Activated CD4-positive, alpha-beta T cell treated with anti-CD3 and anti-CD28 coated beads for 48 hours (primary cell): ENCODE data around the gene SYCN.
"Not testable (repeated sequence)": the region's sequence is repeated elsewhere in the genome, so short reads cannot be mapped to it uniquely, and the experiment has no call there.

ENCODE experiments used
- DNase-seq: peaks from one replicate; pipeline ENCODE4 v3.0.0-alpha.2; 2020

The SYCN gene

DNA sequence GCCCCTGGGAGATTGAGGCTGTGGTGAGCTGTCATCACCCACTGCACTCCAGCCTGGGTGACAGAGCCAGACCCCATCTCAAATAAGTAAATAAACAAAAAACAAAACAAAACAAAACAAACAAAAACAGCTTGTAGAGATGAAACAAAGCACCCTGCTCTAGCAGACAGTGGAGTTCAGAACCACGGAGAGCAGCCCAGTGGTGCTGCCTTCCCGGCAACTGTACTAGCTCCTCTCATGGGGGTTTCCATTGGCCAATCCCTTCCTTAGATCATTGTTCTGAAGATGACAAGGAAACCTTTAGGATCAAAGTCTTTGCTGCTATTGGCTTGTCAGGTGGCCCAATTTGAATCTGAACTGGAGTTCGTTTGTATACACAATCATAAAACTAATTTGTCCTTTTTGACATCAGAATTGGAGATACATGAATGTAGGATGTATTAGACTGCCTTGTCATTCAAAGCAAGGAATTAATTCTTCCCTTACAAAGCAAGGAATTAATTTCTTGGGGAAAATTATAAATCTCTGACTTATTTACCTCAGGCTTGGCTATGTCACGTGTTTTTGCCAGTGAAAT, 19.7 kb upstream of the SYCN start:
- DNase-seq: peak; percentile 35

DNA sequence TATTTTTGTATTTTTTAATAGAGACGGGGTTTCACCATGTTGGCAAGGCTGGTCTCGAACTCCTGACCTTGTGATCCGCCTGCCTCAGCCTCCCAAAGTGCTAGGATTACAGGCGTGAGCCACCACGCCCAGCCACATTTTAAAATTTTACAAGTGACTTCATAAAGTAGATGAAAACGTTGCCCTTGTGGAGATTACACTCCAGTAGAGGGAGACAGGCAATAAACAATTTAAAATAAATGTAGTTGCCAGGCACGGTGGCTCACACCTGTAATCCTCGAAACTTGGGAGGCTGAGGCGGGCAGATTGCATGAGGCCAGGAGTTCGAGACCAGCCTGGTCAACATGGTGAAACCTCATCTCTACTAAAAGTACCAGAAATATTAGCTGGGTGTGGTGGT, 15.0 kb upstream of the SYCN start:
- DNase-seq: not testable (repeated sequence)

GRCh38 chr19:39218230-39219007, 14.4 kb upstream of the SYCN start:
- no peak for DNase-seq

DNA sequence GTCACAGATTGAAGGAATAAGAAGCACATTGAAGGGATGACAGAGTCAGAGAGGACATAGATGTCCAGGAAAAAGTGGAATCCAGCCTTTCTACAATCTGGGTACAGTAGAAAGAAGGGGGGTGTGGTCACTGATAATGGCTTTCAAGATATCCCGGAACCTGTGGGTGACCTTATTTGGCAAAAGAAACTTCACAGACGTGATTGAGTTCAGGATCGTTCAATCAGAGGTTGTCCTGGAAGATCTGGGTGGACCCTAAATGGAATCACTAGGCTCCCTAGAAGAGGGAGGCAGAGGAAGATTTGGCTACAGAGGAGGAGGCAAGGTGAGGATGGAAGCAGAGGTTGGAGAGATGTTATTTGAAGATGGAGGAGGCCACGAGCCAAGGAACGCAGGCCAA, 13.0 kb upstream of the SYCN start:
- DNase-seq: no peak

DNA sequence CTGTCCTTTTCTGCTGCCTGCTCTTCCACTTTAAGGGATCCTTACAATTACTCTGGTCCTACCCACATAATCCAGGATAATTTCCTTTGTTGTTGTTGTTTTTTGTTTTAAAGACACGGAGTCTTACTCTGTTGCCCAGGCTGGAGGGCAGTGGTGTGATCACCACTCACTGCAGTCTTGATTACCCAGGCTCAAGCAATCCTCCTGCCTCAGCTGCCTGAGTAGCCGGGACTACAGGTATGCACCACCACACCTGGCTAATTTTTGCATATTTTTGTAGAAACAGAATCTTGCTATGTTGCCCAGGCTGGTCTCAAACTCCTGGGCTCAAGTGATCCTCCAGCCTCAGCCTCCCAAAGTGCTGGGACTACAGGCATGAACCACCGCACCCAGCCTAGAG, 11.3 kb upstream of the SYCN start:
- DNase-seq: not testable (repeated sequence)

GRCh38 chr19:39212375-39212742, 8.3 kb upstream of the SYCN start:
- DNase-seq: peak; percentile 78

DNA sequence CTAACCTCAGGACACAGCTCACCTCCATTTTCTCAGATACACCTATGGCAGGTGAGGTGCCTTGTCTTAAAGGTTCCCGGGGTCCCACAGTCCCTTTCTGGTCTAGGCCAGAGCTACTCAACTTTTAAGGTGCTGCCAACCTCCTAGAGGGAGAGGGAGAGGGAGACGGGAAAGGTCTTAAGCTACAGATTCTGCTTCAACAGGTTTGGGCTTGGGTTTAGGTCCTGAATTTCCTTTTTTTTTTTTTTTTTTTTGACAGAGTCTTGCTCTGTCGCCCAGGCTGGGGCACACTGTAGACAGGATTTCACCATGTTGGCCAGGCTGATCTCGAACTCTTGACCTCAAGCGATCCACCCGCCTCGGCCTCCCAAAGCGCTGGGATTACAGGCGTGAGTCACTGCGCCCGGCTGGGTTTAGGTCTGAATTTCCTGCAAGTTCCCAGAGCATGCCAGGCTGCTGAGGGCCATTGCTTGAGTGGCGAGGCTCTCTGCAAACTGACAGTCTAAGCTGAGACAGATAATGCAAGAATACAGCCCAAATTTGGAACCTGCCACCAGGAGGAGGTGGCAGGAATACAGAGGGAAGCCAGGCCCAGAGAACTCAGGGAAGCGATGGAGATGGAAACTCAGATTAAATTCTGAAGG, 7.8 kb upstream of the SYCN start:
- no peak for DNase-seq

DNA sequence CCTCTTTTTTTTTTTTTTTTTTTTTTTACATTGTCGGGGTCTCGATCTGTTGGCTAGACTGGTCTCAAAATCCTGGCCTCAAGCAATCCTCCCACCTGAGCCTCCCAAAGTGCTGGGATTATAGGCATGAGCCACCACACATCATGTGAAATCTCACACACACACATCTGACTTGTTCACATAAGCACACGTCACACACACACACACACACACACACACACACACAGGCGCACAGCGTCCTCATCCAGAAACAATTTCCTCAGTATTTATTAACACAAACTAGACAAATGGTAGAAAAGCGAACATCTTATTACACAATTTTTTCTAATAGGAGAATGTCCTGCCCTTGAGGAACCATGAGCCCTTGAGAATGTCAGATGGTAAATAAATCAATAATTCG, 5.1 kb upstream of the SYCN start:
- no peak for DNase-seq

DNA sequence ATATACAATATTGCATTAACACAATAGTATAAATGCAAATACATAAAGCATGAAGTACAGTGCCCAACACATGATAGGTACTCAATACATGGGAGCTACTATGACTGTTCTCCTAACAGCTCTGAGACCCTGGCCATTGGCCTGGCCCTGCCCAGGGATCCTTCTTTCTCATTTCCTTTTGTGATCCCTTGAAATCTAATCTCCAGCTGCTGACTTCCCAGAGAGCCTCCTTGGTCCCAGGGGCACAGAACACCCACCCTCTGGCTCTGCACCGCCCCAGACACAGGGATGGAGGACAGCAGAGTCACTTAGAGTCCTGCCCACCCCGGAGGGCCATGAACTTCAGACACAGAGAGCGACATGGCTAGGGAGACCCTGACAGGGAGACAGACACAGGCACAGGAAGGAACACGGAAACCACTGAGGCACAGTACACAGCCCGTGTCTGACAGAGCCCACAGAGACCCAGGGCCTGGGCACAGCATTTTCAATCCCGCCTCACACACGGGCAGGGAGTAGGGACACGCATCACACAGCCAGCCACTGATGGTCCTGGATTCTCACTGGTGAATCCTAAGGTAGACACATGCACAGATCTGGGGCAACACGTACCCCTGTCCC, 4.2 kb upstream of the SYCN start:
- no peak for DNase-seq

DNA sequence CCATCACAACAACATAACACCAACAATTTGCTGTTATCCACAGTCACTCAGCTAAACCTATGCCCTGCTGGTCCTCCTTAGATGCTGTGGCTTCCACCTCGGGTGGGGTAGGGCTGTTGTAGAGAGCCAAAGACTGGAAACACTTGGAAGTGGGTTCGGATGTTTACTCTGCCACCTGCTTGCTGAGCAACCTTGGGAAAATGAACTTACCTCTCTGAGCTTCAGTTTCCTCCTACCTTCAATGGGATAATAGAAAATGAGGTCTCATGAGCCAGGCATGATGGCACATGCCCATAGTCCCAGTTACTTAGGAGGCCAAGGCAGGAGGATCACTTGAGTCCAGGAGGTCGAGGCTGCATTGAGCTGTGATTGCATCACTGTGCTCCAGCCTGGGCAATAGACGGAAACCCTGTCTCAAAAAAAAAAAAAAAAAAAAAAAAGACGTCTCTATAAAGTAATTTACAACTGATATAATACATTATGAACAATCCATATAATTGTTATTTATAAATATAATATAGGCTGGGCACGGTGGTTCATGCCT, 3.3 kb upstream of the SYCN start:
- DNase-seq: no peak

GRCh38 chr19:39206122-39206521, 2.1 kb upstream of the SYCN start:
- no peak for DNase-seq

DNA sequence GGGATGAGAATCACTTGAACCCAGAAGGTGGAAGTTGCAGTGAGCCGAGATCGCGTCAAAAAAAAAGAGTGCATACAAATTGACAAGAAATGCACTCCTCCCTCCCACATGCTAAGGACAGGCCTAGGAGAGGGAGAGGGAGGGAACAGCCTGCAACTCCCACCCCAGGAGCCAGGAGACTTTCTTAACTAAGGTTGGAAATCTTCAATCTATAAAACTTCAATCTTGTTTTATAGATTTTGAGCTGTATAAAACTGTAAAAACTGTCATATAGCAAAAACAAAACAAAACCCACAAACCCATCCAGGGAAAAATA, 1.3 kb upstream of the SYCN start:
- DNase-seq: no peak

DNA sequence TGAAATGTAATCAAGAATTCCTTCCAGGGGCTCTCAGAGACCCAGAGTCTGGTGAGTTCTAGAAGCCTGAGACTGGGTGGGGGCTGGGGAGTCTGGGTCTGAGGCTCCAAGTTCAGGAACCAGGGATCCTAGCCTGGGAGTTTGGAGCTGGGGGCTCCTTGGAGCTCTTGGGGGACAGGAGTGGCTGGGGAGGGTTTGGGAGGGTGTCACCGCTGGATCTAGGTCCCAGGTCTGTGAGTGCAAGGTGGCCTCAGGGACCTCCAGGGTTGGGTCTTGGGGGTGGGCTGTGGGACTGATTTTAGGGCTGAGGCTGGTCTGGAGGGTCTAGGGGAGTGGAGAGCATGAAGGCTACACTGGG, 1.1 kb downstream of the SYCN start:
- no peak for DNase-seq

DNA sequence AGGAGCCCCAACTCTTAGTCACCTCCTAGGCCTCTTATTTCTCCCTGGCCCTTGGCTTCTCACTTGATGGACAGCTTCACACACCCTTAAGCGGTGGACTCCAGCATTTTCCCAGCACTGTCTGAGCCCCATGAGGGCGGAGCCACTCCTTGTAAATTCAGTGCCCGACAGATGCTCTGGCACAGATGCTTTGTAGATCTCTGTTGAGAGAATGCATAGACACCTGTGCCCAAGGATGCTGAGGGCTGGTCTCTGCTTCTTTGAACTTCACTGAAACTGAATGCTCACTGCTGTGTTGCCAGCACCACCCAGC, 3.3 kb downstream of the SYCN start:
- DNase-seq: no peak

GRCh38 chr19:39200066-39200802, 3.8 kb downstream of the SYCN start:
- DNase-seq: no peak

DNA sequence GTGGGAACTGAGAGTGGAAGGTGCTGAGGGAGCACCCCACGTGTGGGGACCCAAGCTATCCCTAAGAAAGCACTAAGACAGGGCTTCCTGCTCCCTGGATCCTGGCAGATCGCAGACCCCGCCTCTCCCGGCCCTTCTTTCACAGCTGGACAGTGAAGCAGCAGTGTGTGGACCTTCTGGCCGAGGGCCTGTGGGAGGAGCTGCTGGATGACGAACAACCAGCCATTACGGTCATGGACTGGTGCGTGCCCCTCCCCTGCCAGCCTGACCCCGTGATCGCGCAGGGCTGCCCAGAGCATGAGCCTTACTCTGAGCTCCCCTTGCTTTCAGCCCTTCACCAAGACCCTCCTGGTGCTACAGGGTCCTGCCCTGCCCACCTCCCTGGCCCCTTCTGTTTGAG, 5.0 kb downstream of the SYCN start:
- DNase-seq: no peak

DNA sequence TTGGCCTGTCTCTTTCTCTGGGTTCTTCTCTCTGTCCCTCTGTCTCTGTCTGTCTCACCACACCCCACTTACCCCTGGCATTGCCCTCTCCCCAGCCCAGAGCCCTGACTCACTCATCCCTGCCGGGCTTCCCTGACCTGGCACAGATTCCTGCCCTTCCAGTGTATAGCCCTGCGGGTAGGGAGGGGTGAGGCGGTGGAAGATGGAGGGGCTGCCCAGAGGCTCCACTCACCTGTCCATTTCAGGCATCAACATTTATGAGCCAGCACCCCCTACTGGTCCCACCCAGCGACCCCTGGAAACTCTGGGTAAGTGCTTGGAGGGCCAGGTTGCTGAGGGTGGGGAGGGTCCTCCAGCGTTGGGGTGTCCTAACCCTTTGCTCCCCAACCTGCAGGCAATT, 6.3 kb downstream of the SYCN start:
- no peak for DNase-seq

DNA sequence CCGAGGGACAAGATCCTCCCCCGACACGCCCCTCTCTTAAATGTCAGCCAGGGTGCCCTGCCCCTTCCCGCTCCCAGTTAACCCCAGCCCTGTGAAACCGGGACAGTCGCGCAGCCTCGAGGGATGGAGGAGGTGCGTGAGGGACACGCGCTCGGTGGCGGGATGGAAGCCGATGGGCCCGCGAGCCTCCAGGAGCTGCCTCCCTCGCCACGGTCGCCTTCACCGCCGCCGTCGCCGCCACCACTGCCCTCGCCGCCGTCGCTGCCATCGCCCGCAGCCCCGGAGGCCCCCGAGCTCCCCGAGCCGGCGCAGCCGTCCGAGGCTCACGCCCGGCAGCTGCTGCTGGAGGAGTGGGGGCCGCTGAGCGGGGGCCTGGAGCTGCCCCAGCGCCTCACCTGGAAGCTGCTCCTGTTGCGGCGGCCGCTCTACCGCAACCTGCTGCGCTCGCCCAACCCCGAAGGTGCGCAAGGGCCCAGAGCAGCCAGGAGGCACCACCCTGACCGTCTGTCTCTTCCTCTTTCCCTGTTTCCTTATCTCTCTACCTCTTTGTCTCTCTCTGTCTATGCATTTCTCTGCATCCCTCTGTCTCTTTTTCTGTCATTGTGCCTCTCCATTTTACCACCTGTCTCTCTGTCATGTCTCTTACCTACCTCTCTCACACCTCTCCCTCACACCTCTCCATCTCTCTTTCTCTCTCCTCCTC, 7.1 kb downstream of the SYCN start, which contains the start of gene NCCRP1:
NCCRP1 (plus strand) TSS at position 105 of the 703 bp plus-strand sequence; CDS start at position 124, 19 bp downstream.
- DNase-seq: no peak

- DNase-seq: no peak
Measured at GRCh38 chr19:39196320-39196719, 7.7 kb downstream of the SYCN start.

DNA sequence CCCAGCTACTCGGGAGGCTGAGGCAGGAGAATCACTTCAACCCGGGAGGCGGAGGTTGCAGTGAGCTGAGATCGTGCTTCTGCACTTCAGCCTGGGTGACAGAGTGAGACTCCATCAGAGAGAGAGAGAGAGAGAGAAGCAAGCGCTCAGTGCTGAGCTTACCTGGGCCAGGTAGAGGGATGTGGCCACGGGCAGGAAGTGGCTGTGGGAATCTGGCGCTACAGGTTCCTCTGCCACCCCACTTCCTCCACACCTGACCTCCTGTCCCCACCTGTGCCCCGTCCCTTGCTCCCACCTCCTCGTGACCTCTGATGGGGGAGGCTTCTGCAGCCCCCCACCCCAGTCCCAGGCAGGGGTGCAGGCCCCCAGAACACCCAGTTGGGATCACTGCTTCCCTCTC, 8.3 kb downstream of the SYCN start:
- no peak for DNase-seq

GRCh38 chr19:39194832-39195542, 9.1 kb downstream of the SYCN start:
- no peak for DNase-seq

DNA sequence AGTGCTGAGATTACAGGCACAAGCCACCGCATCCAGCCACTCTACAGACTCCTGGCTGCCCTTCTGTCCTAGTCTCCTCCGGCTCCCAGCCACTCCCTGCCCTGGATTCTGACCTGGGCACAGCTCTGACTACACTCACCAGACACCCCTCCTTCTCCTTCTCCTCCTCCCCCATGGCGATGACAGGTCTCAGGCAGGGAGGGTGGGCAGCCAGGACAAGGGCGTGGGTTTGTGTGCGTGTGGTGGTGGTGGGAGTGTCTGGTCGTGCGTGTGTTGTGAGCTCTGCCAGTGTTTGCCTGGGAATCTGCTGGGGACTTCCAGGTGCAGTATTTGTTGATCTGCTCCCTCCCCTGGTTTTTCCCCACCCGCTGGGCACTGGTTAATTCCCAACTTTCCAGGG, 10.3 kb downstream of the SYCN start:
- DNase-seq: no peak
